CD4-positive, alpha-beta T cell (primary cell): ENCODE measurements around the gene RREB1. TPM values are rescaled to one million over a fixed set of nuclear protein-coding genes. Genes with fewer than 3 reads are reported as not detected.

Experiments used
- ATAC-seq: fragments of 200-7000 bp; cut with Tn5 transposase; one replicate; pipeline ENCODE4 v1.10.0; 2022; ENCODE audit warnings: mild to moderate bottlenecking; ENCODE audit not compliant: poor library complexity
- CTCF ChIA-PET: fragments of 350-600 bp; sonication (Branson Sonifier 250); formaldehyde crosslinking; loops from one replicate; lab custom pipeline; 2021; ENCODE audit warnings: antibody characterized with exemption, inconsistent platforms; lab: Charles Lee
- POLR2A ChIA-PET: fragments of 350-600 bp; sonication (Branson Sonifier 250); formaldehyde crosslinking; loops from one replicate; lab custom pipeline; 2021; ENCODE audit warnings: antibody characterized with exemption, inconsistent platforms; lab: Charles Lee
- DNase-seq, 14 experiments: peaks; one replicate each; pipeline ENCODE4 v3.0.0-alpha.2; 2013 to 2020; ENCODE audit warnings: mixed read lengths in 2 of 14
- H3K27ac ChIP-seq, 2 donors: one replicate each; pipeline versions ENCODE4 v1.5.1 to v1.7.0; 2013; ENCODE audit warnings: low read length in 2 of 2, low read depth in 1 of 2, mild to moderate bottlenecking in 1 of 2
- H3K27me3 ChIP-seq, 2 experiments: 1 replicate in 1 of 2; 2 replicates in 1 of 2; pipeline versions ENCODE4 v1.6.1 to v1.7.0; 2013; ENCODE audit warnings: low read length in 2 of 2, control low read depth in 1 of 2, mild to moderate bottlenecking in 1 of 2, moderate library complexity in 1 of 2; ENCODE audit not compliant: insufficient read depth in 2 of 2, control insufficient read depth in 1 of 2
- H3K36me3 ChIP-seq: one replicate; pipeline ENCODE4 v1.6.1; 2013; ENCODE audit warnings: low read length, control low read depth; ENCODE audit not compliant: insufficient read depth
- H3K4me1 ChIP-seq: one replicate; pipeline ENCODE4 v1.6.1; 2013; ENCODE audit warnings: low read length, control low read depth; ENCODE audit not compliant: insufficient read depth
- H3K4me3 ChIP-seq: one replicate; pipeline ENCODE4 v1.5.1; 2013; ENCODE audit warnings: mild to moderate bottlenecking, low read length, moderate library complexity
- H3K9me3 ChIP-seq, 2 experiments: 1 replicate in 1 of 2; 2 replicates in 1 of 2; pipeline versions ENCODE4 v1.6.1 to v1.7.0; 2013; ENCODE audit warnings: low read length in 2 of 2, mild to moderate bottlenecking in 2 of 2, control low read depth in 1 of 2, moderate library complexity in 1 of 2; ENCODE audit not compliant: control insufficient read depth in 1 of 2, insufficient read depth in 1 of 2
- H3K27ac Mint-ChIP-seq: one replicate; pipeline ENCODE4 v1.8.0; 2020; ENCODE audit warnings: mixed read lengths
- H3K27me3 Mint-ChIP-seq: one replicate; pipeline ENCODE4 v1.8.0; 2021; ENCODE audit warnings: mixed read lengths
- H3K36me3 Mint-ChIP-seq: one replicate; pipeline ENCODE4 v1.8.0; 2021; ENCODE audit warnings: low read depth, mixed read lengths
- H3K4me1 Mint-ChIP-seq: one replicate; pipeline ENCODE4 v1.8.0; 2021; ENCODE audit warnings: low read depth, mixed read lengths
- H3K4me3 Mint-ChIP-seq: one replicate; pipeline ENCODE4 v1.8.0; 2020; ENCODE audit warnings: mild to moderate bottlenecking, mixed read lengths
- H3K9me3 Mint-ChIP-seq: one replicate; pipeline ENCODE4 v1.8.0; 2020; ENCODE audit warnings: mixed read lengths
- intact Hi-C, 2 experiments: fragments of 100-400 bp; cut with DNase I in 1 of 2; cut with micrococcal nuclease in 1 of 2; formaldehyde crosslinking; loops; one replicate each; pipeline versions ENCODE4 v1.15.1 to v1.9.0; 2023 to 2025; cut with DNase I, micrococcal nuclease
- total RNA-seq, 174 experiments: library from RNA in 2 of 174; stranded (reverse) in 2 of 174; gene quantifications; one replicate each; pipeline ENCODE4 v1.2.3 and lab custom pipeline; 2021 to 2026
- TF ChIP-seq, protein P1 (sequence below): fragments of 200-600 bp; IDR thresholded peaks from one replicate; pipeline ENCODE4 v1.8.0; 2022; ENCODE audit warnings: antibody characterized with exemption, mild to moderate bottlenecking

Gene RREB1
- total RNA-seq, 2 experiments from 2014 or later, result 56.5 to 60.0 TPM

DNA sequence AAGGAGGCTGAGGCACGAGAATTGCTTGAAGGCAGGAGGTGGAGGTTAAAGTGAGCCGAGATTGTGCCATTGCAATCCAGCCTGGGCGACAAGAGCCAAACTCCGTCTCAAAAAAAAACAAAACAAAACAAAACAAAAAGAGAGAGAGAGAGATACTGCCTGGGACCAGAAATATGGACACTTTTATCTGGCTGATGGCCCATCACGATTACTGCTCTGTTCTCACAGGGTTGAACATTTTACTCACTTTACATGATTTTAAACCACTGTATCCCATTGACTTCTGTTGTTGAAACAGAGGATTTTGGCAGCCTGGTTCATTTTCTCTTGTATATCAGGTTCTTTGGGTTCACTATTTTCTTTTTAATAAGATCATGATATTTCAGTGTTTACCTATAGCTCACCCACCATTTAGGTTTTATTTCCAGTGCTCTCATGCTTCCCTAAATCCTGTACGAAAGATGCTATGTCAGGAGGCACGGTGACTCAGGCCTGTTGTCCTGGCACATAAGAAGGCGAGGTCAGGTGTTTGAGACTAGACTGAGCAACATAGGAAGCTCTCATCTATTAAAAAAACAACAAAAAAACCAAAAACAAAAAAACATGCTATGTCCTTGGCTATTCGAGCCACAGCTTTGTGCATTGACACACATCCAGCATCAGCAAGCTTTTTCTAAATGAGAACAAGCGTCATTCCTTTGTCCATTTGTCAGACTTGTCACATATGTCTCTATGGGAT is 34.5 kb upstream of the RREB1 start:
- no peaks in the 10 kb centered on the region for H3K27me3 Mint-ChIP-seq
- Histone ChIP-seq H3K4me3 (no peak overlapping the region), H3K4me1 (peaks cover 11% of the 10 kb centered on the region), H3K9me3 (no peaks in the 10 kb centered on the region), H3K36me3 (no peaks in the 10 kb centered on the region), H3K27me3 (no peaks in the 10 kb centered on the region), H3K27ac (no peak overlapping the region)
- no peaks in the 10 kb centered on the region for H3K9me3 Mint-ChIP-seq
- no peaks in the 10 kb centered on the region for H3K36me3 Mint-ChIP-seq
- DNase-seq, result peak in 2 of 14 experiments; percentile 26 to 31
- intact Hi-C loops, result no loop called here
- H3K4me3 Mint-ChIP-seq, result no peak overlapping the region
- ChIA-PET POLR2A (interaction anchor here (0.7 to 2.0 kb wide), 11 partner anchors 9 to 517 kb away, joined by 3 to 21 read pairs (median 5); partner anchors contain the start of genes RREB1 and SNRNP48), CTCF (interaction anchor here (1.0 kb wide), 1 partner anchor 14 kb away, joined by 4 read pairs; no protein-coding TSS in a partner anchor)
- ATAC-seq, result peak; percentile 9
- peaks cover 12% of the 10 kb centered on the region for H3K4me1 Mint-ChIP-seq
- TF ChIP-seq, protein P1, sequence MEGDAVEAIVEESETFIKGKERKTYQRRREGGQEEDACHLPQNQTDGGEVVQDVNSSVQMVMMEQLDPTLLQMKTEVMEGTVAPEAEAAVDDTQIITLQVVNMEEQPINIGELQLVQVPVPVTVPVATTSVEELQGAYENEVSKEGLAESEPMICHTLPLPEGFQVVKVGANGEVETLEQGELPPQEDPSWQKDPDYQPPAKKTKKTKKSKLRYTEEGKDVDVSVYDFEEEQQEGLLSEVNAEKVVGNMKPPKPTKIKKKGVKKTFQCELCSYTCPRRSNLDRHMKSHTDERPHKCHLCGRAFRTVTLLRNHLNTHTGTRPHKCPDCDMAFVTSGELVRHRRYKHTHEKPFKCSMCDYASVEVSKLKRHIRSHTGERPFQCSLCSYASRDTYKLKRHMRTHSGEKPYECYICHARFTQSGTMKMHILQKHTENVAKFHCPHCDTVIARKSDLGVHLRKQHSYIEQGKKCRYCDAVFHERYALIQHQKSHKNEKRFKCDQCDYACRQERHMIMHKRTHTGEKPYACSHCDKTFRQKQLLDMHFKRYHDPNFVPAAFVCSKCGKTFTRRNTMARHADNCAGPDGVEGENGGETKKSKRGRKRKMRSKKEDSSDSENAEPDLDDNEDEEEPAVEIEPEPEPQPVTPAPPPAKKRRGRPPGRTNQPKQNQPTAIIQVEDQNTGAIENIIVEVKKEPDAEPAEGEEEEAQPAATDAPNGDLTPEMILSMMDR, result no peak
- H3K27ac Mint-ChIP-seq, result peak overlapping the region; percentile 58

DNA sequence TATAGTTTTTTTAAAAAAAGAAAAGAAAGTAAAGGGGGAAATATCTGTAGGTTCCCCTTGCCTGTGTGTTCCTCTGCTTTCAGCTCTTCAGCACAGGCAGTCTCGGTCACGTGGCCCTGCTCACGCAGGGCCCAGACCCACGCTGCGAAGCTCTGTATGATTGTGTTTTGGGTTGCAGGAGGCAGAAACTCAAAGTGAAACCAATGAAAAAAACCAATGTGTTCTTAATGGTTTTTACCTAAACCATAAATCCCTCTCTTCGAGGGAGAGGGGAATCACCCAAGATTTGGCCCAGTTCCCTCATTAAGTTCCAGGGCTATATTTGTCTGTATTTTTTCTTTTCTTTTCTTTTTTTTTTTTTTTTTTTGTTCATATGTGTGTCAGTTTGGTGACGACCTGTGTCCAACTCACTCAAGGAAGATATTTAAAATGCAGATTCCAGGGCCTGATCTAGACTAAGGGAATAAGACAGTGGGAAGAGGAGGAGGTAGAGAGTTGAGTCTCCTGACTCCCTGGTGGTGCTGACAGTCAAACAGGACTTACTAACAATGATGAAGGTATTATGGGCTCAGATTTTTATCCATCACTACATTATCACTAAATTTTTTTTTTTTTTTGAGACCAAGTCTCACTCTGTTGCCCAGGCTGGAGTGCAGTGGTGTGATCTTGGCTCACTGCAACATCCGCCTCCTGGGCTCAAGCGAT is 33.8 kb upstream of the RREB1 start:
- CTCF ChIA-PET, result interaction anchor here (1.0 kb wide), 1 partner anchor 13 kb away, joined by 4 read pairs; no protein-coding TSS in a partner anchor
- no peaks in the 10 kb centered on the region for H3K27me3 Mint-ChIP-seq

GRCh38 chr6:7074870-7075269 is 32.9 kb upstream of the RREB1 start:
- H3K27me3 Mint-ChIP-seq, result no peaks in the 10 kb centered on the region
- CTCF ChIA-PET, result no interaction called here
- H3K27ac Mint-ChIP-seq, result no peak overlapping the region
- Histone ChIP-seq H3K4me3 (no peak overlapping the region), H3K27me3 (no peaks in the 10 kb centered on the region), H3K9me3 (no peaks in the 10 kb centered on the region), H3K4me1 (peaks cover 11% of the 10 kb centered on the region), H3K36me3 (no peaks in the 10 kb centered on the region), H3K27ac (no peak overlapping the region)
- DNase-seq, result no peak
- POLR2A ChIA-PET, result interaction anchor here (2.0 kb wide), 2 partner anchors 12 to 22 kb away, joined by 10 to 21 read pairs; no protein-coding TSS in a partner anchor
- no peaks in the 10 kb centered on the region for H3K36me3 Mint-ChIP-seq
- no peak overlapping the region for H3K4me3 Mint-ChIP-seq
- TF ChIP-seq, protein P1, result no peak
- peaks cover 12% of the 10 kb centered on the region for H3K4me1 Mint-ChIP-seq
- intact Hi-C loops, result no loop called here
- no peak for ATAC-seq
- no peaks in the 10 kb centered on the region for H3K9me3 Mint-ChIP-seq

More for the DNA sequence above, 33.8 kb upstream of the RREB1 start:
- no peaks in the 10 kb centered on the region for H3K27me3 ChIP-seq
- no peaks in the 10 kb centered on the region for H3K9me3 Mint-ChIP-seq
- intact Hi-C loops, result no loop called here
- POLR2A ChIA-PET, result interaction anchor here (0.7 to 2.0 kb wide), 10 partner anchors 8 to 516 kb away, joined by 3 to 21 read pairs (median 6); partner anchors contain the start of genes RREB1 and SNRNP48
- no peak overlapping the region for H3K27ac ChIP-seq
- peak overlapping the region; percentile 25 for H3K4me3 Mint-ChIP-seq
- TF ChIP-seq, protein P1, result no peak
- peaks cover 11% of the 10 kb centered on the region for H3K4me1 ChIP-seq
- peaks cover 12% of the 10 kb centered on the region for H3K4me1 Mint-ChIP-seq
- peak; percentile 36 to 83 (median 48) for DNase-seq
- no peaks in the 10 kb centered on the region for H3K36me3 Mint-ChIP-seq
- H3K27ac Mint-ChIP-seq, result peak overlapping the region; percentile 58
- ATAC-seq, result peak; percentile 99
- H3K36me3 ChIP-seq, result no peaks in the 10 kb centered on the region
- no peaks in the 10 kb centered on the region for H3K9me3 ChIP-seq
- H3K4me3 ChIP-seq, result peak overlapping the region; percentile 27
